ENCODE data around the gene MYLK3.

Gene MYLK3

GRCh38 chr16:46736695-46737094, 11.4 kb downstream of the MYLK3 start:
- TF ChIP-seq CTCF (IDR thresholded peaks at IDR 0.05; ENCODE audit: low read depth, low read length) = no peak
- no peak overlapping the region for H3K4me3 ChIP-seq (replicated peaks in 1 of 2; ENCODE audit: low read depth in 2 of 2, low read length in 2 of 2)
- DNase-seq (ENCODE audit: low read depth in 2 of 2) = peak; percentile 25 to 51

- no peak overlapping the region for H3K4me3 ChIP-seq (replicated peaks in 1 of 2; ENCODE audit: low read depth in 2 of 2, low read length in 2 of 2)
- no peak for TF ChIP-seq CTCF (IDR thresholded peaks at IDR 0.05; ENCODE audit: low read depth, low read length)
- no peak for DNase-seq (ENCODE audit: low read depth in 2 of 2)
Observed at GRCh38 chr16:46733319-46733830, 14.8 kb downstream of the MYLK3 start.

- H3K4me3 ChIP-seq (replicated peaks in 1 of 2; ENCODE audit: low read depth in 2 of 2, low read length in 2 of 2) = no peak overlapping the region
- no peak for TF ChIP-seq CTCF (IDR thresholded peaks at IDR 0.05; ENCODE audit: low read depth, low read length)
- DNase-seq (ENCODE audit: low read depth in 2 of 2) = no peak
Observed at GRCh38 chr16:46732561-46732960, 15.6 kb downstream of the MYLK3 start.

GRCh38 chr16:46731691-46732555, 16.2 kb downstream of the MYLK3 start:
- DNase-seq (ENCODE audit: low read depth in 2 of 2) = peak; percentile 15 to 65
- no peak for TF ChIP-seq CTCF (IDR thresholded peaks at IDR 0.05; ENCODE audit: low read depth, low read length)

GRCh38 chr16:46730801-46731690, 17.1 kb downstream of the MYLK3 start:
- no peak for DNase-seq (ENCODE audit: low read depth in 2 of 2)
- H3K4me3 ChIP-seq (replicated peaks in 1 of 2; ENCODE audit: low read depth in 2 of 2, low read length in 2 of 2) = no peak overlapping the region
- TF ChIP-seq CTCF (IDR thresholded peaks at IDR 0.05; ENCODE audit: low read depth, low read length) = no peak

More at GRCh38 chr16:46731691-46732555, 16.2 kb downstream of the MYLK3 start:
- no peak overlapping the region for H3K4me3 ChIP-seq (replicated peaks in 1 of 2; ENCODE audit: low read depth in 2 of 2, low read length in 2 of 2)

- no peak overlapping the region for H3K4me3 ChIP-seq (replicated peaks in 1 of 2; ENCODE audit: low read depth in 2 of 2, low read length in 2 of 2)
- no peak for TF ChIP-seq CTCF (IDR thresholded peaks at IDR 0.05; ENCODE audit: low read depth, low read length)
- no peak for DNase-seq (ENCODE audit: low read depth in 2 of 2)
Observed at GRCh38 chr16:46730126-46730525, 18.0 kb downstream of the MYLK3 start.

All from cardiac fibroblast (primary cell).